H1 (cell line): ENCODE measurements around the gene THAP4.

Experiments
- CEBPB ChIP-seq: IDR thresholded peaks from 2 replicates; pipeline ENCODE4 v1.6.1; 2012; ENCODE audit warnings: low read depth, low read length
- EGR1 ChIP-seq: IDR thresholded peaks from 2 replicates; pipeline ENCODE4 v1.6.1; 2011; ENCODE audit warnings: low read depth, low read length, borderline replicate concordance
- EP300 ChIP-seq, 2 experiments: IDR thresholded peaks; 1 replicate in 1 of 2; 2 replicates in 1 of 2; pipeline ENCODE4 v1.6.1; 2011 to 2012; ENCODE audit warnings: low read depth in 2 of 2, low read length in 2 of 2, mild to moderate bottlenecking in 2 of 2, borderline replicate concordance in 1 of 2, inconsistent platforms in 1 of 2, moderate library complexity in 1 of 2
- RBBP5 ChIP-seq: IDR thresholded peaks from 2 replicates; pipeline ENCODE4 v1.7.1; 2012; ENCODE audit warnings: low read depth, mild to moderate bottlenecking, inconsistent platforms, low read length, moderate library complexity, borderline replicate concordance
- RXRA ChIP-seq: IDR thresholded peaks from 2 replicates; pipeline ENCODE4 v1.6.1; 2011; ENCODE audit warnings: low read depth, mild to moderate bottlenecking, low read length, moderate library complexity; ENCODE audit not compliant: insufficient read depth
- TF ChIP-seq, protein P1 (sequence below), 3 experiments: IDR thresholded peaks; 1 replicate in 2 of 3; 2 replicates in 1 of 3; pipeline versions ENCODE4 v1.5.1 to v1.6.1; 2011; ENCODE audit warnings: low read length in 3 of 3, mild to moderate bottlenecking in 3 of 3, inconsistent platforms in 2 of 3, low read depth in 1 of 3, moderate library complexity in 1 of 3; ENCODE audit not compliant: insufficient read depth in 1 of 3; ENCODE audit errors: control extremely low read depth in 1 of 3

DNA sequence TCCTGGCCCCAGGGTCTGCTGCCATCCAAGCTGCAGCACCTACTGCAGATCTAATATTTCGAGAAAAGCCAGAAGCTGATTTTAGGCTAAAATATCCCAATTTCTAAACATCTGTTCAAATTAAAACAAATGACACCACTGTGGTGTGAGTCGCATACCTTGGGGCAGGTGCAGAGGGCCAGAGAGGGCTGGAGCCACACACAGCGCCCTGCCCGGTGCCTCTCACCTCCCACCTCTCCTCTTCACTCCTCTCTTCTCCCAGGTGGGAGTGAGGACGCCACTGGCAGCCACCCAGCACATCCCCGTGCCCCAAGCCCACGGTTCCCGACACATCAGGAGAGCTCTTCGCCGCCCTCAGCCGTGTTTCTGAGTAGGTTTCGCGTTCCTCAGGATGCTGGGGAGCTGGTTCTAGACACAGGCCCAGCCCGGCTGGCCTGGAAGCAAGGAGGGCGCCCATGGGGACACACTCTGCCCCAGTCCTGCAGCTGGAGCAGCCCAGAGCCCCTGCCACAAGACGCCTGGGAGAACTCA is 21.4 kb downstream of the THAP4 start:
- TF ChIP-seq, protein P1, sequence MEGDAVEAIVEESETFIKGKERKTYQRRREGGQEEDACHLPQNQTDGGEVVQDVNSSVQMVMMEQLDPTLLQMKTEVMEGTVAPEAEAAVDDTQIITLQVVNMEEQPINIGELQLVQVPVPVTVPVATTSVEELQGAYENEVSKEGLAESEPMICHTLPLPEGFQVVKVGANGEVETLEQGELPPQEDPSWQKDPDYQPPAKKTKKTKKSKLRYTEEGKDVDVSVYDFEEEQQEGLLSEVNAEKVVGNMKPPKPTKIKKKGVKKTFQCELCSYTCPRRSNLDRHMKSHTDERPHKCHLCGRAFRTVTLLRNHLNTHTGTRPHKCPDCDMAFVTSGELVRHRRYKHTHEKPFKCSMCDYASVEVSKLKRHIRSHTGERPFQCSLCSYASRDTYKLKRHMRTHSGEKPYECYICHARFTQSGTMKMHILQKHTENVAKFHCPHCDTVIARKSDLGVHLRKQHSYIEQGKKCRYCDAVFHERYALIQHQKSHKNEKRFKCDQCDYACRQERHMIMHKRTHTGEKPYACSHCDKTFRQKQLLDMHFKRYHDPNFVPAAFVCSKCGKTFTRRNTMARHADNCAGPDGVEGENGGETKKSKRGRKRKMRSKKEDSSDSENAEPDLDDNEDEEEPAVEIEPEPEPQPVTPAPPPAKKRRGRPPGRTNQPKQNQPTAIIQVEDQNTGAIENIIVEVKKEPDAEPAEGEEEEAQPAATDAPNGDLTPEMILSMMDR (IDR thresholded peaks at IDR 0.05; ENCODE audit: control extremely low read depth in 1 of 3, insufficient read depth in 1 of 3, low read depth in 1 of 3, low read length in 3 of 3), result no peak
- TF ChIP-seq EP300 (IDR thresholded peaks at IDR 0.05; ENCODE audit: borderline replicate concordance in 1 of 2, low read depth in 2 of 2, low read length in 2 of 2) (no peak), RBBP5 (no peak), RXRA (no peak), CEBPB (no peak), EGR1 (no peak)
